ENCODE measurements around the gene SLC27A4. TPM values are rescaled to one million over a fixed set of nuclear protein-coding genes. Genes with fewer than 3 reads are reported as not detected.
"Not testable (repeated sequence)": the region's sequence is repeated elsewhere in the genome, so short reads cannot be mapped to it uniquely, and the experiment has no call there.

SLC27A4 gene
- total RNA-seq, 1 donor from 2014 or later = 42.2 TPM

DNA sequence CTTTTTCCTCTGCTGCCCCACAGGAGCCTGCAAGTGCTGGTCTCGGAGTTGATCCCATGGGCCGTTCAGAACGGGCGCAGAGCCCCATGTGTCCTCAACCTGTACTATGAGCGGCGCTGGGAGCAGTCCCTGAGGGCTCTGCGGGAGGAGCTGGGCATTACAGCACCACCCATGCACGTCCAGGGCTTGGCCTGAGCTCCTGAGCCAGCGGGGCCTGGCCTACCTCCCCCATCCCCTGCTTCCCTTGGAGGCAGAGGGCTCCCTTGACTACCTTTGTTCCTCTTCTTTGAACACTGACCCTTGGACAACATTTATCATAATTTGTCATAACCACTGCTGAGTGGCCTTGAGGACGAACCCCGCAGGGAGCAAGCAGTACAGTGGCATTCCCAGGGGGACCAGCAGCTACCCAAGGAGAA lies 6.9 kb upstream of the SLC27A4 start:
- H3K4me3 Mint-ChIP-seq = no peak overlapping the region
- no peak for DNase-seq (ENCODE audit: extremely low spot score, unreplicated experiment)
- H3K27me3 Mint-ChIP-seq = no peaks in the 10 kb centered on the region
- no peaks in the 10 kb centered on the region for H3K4me1 Mint-ChIP-seq (ENCODE audit: unreplicated experiment)
- TF ChIP-seq, protein P1, sequence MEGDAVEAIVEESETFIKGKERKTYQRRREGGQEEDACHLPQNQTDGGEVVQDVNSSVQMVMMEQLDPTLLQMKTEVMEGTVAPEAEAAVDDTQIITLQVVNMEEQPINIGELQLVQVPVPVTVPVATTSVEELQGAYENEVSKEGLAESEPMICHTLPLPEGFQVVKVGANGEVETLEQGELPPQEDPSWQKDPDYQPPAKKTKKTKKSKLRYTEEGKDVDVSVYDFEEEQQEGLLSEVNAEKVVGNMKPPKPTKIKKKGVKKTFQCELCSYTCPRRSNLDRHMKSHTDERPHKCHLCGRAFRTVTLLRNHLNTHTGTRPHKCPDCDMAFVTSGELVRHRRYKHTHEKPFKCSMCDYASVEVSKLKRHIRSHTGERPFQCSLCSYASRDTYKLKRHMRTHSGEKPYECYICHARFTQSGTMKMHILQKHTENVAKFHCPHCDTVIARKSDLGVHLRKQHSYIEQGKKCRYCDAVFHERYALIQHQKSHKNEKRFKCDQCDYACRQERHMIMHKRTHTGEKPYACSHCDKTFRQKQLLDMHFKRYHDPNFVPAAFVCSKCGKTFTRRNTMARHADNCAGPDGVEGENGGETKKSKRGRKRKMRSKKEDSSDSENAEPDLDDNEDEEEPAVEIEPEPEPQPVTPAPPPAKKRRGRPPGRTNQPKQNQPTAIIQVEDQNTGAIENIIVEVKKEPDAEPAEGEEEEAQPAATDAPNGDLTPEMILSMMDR (conservative IDR thresholded peaks at IDR 0.05) = no peak
- peaks cover 5% of the 10 kb centered on the region for H3K36me3 Mint-ChIP-seq
- no peaks in the 10 kb centered on the region for H3K9me3 Mint-ChIP-seq
- no peak overlapping the region for H3K27ac Mint-ChIP-seq

DNA sequence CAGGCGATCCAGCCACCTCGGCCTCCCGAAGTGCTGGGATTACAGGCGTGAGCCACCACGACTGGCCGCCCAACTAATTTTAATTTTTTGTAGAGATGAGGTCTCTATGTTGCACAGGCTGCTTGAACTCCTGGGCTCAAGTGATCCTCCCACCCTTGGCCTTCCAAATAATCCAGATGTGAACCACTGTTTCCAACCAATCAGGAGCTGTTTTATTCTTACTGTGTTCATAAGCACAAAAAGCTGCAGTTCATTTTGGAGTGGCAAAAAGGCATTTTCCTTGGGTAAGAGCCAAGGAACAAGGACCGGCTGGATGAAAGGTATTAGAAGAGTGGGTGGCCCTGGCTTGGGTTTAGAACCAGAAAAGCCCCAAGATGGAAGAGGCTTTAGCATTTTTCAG lies 5.2 kb upstream of the SLC27A4 start:
- no peak overlapping the region for H3K27ac Mint-ChIP-seq
- TF ChIP-seq, protein P1 (conservative IDR thresholded peaks at IDR 0.05) = no peak
- no peaks in the 10 kb centered on the region for H3K9me3 Mint-ChIP-seq
- no peak overlapping the region for H3K4me3 Mint-ChIP-seq
- DNase-seq (ENCODE audit: extremely low spot score, unreplicated experiment) = no peak
- H3K4me1 Mint-ChIP-seq (ENCODE audit: unreplicated experiment) = no peaks in the 10 kb centered on the region
- H3K36me3 Mint-ChIP-seq = peaks cover 5% of the 10 kb centered on the region
- no peaks in the 10 kb centered on the region for H3K27me3 Mint-ChIP-seq

DNA sequence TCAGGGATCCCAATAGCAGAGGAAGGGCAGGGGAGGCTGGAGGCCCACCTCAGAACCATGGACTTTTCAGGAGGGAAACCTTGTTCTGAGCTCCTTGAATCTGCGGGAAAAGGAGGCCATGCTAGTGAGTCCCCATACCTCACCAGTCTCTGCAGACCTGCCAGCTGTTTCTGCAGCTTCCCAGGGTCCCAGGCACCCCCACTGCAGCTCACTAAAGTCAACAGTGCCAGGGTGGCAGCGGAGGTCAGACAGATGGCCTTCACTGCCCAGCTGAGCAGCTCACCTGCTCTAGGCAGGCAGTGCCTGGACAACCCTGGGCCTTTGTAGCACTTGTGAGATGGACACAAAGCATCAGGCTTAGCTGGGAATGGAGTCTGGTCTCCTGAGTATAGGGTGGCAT lies 4.4 kb upstream of the SLC27A4 start:
- no peak overlapping the region for H3K27ac Mint-ChIP-seq
- TF ChIP-seq, protein P1 (conservative IDR thresholded peaks at IDR 0.05) = no peak
- H3K4me3 Mint-ChIP-seq = no peak overlapping the region
- no peaks in the 10 kb centered on the region for H3K4me1 Mint-ChIP-seq (ENCODE audit: unreplicated experiment)
- DNase-seq (ENCODE audit: extremely low spot score, unreplicated experiment) = no peak
- no peaks in the 10 kb centered on the region for H3K9me3 Mint-ChIP-seq
- H3K36me3 Mint-ChIP-seq = peaks cover 5% of the 10 kb centered on the region
- no peaks in the 10 kb centered on the region for H3K27me3 Mint-ChIP-seq

DNA sequence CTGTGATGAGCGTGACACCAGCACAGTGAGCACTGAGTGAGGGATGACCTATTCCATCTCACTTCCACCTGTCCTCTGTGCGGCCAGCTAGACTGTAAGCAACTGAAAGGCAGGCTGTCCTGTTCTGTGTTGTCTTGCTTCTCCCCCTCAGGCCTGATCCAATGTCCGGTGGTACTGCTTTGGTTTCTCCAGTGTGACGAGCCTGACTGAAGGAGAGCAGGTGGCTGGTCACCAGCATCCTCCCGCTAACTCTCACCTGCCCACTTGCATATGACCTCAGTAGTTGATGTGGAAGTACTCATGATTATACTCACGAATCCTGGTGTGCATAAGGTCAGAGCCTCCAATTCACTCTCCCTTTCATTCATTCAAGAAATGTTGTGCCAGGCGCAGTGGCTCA lies 2.4 kb upstream of the SLC27A4 start:
- H3K9me3 Mint-ChIP-seq = no peaks in the 10 kb centered on the region
- H3K4me1 Mint-ChIP-seq (ENCODE audit: unreplicated experiment) = peaks cover 6% of the 10 kb centered on the region
- no peak overlapping the region for H3K27ac Mint-ChIP-seq
- no peak for DNase-seq (ENCODE audit: extremely low spot score, unreplicated experiment)
- H3K36me3 Mint-ChIP-seq = peaks cover under 1% of the 10 kb centered on the region
- no peaks in the 10 kb centered on the region for H3K27me3 Mint-ChIP-seq
- H3K4me3 Mint-ChIP-seq = peak overlapping the region; percentile 6
- TF ChIP-seq, protein P1 (conservative IDR thresholded peaks at IDR 0.05) = no peak

DNA sequence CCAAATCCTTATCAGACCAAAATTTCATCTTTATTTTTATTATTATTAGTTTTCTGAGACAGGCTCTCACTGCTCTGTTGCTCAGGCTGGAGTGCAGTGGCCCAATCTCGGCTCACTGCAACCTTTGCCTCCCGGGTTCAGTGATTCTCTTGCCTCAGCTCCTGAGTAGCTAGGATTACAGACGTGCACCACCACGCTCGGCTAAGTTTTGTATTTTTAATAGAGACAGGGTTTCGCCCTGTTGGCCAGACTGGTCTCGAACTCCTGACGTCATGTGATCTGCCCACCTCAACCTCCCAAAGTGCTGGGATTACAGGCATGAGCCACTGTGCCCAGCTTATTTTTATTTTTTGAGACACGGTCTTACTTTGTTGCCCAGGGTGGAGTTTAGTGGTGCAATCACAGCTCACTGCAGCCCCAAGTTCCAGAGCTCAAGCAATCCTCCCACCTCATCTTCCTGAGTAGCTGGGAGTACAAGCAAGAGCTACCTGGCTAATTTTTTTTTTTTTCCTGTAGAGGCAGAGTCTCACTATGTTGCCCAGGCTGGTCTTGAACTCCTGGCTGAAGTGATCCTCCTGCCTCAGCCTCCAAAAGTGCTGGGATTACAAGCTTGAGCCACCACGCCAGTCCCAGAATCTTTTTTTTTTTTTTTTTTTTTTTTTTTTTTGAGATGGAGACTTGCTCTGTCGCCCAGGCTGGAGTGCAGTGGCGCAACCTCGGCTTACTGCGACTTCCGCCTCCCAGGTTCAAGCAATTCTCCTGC lies 1.3 kb upstream of the SLC27A4 start:
- H3K4me3 Mint-ChIP-seq = peak overlapping the region; percentile 59
- not testable (repeated sequence) for H3K27ac Mint-ChIP-seq; H3K27me3 Mint-ChIP-seq; H3K9me3 Mint-ChIP-seq; H3K36me3 Mint-ChIP-seq; H3K4me1 Mint-ChIP-seq (ENCODE audit: unreplicated experiment); DNase-seq (ENCODE audit: extremely low spot score, unreplicated experiment)

DNA sequence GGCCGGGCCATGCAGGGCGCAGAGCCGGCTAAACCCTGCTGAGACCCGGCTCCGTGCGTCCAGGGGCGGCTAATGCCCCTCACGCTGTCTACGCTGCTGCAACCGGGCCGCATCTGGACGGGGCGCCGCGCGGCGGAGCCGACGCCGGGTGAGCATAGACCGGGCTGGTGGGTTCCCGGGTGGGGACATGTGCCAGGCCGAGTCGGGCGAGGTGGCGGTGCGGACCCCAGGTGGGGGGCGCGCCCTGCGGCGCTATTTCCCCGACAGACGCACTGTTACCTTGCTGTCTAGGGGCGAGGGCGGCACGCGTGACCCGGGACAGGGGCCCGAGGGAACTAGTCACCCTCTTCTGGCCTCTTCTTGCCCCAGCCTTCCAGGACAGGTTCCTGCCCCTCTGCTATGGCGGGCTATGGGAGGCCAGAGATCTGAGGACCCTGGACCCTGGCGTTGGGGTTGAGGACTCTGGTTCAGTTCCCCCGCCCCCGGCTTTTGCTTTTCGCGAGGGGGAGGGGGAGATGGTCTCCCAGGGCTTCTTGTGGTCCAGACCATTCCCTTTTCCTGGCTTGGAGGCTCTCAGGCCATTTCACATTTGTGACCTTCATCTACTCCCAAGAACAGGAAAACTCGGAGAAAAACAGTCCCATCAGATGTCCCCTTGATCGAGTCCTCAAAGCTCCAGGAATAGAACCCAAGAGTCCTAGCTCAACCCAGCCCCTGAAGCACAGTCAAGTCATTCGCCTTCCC lies 536 bp downstream of the SLC27A4 start:
- TF ChIP-seq, protein P1 (conservative IDR thresholded peaks at IDR 0.05) = no peak
- no peaks in the 10 kb centered on the region for H3K27me3 Mint-ChIP-seq
- no peak for DNase-seq (ENCODE audit: extremely low spot score, unreplicated experiment)
- no peaks in the 10 kb centered on the region for H3K9me3 Mint-ChIP-seq
- peaks cover 6% of the 10 kb centered on the region for H3K4me1 Mint-ChIP-seq (ENCODE audit: unreplicated experiment)
- H3K36me3 Mint-ChIP-seq = no peaks in the 10 kb centered on the region
- peak overlapping the region; percentile 94 for H3K27ac Mint-ChIP-seq
- H3K4me3 Mint-ChIP-seq = peak overlapping the region; percentile 100
